Adrenal gland (tissue), 5 donors: ENCODE data around the gene SAMD4A.

Experiments
- POLR2A ChIP-seq, 2 donors: fragments of 450-650 bp; IDR thresholded peaks; one replicate each; pipeline ENCODE4 v1.6.1; 2017; ENCODE audit warnings: antibody characterized with exemption in 2 of 2, mild to moderate bottlenecking in 2 of 2, moderate library complexity in 1 of 2
- TF ChIP-seq, protein P1 (sequence below), 6 experiments: fragments of 450-650 bp in 4 of 6; fragments of 200-600 bp in 2 of 6; sonication (generic) in 1 of 6; IDR thresholded peaks; 1 replicate in 5 of 6; 2 replicates in 1 of 6; pipeline versions ENCODE4 v1.5.1 to v1.8.0; 2016 to 2021; ENCODE audit warnings: antibody characterized with exemption in 6 of 6, mild to moderate bottlenecking in 2 of 6, moderate library complexity in 1 of 6
- donor health status: DM: no; HTN: no; CAD: no.

DNA sequence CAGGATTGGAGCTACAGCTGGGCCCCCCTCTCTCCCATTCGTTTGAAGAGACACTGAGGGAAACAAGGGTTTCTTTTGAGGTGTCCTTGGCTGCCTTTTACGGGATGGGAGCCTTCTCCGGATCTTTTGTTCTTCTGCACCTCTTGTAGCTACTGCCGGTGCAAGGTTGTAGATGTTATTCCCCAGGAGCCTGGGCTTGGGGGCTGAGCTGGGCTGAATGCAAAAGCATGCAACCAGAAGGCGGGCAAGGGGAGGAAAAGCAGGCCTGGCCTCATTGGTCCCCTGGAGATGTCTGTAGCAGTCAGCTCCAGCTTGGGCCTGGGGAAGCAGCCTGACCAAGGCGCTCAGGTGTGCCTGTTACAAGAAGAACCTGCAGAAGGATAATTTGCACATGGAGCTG, 225.4 kb downstream of the SAMD4A start:
- no peak for TF ChIP-seq POLR2A (IDR thresholded peaks at IDR 0.05)
- TF ChIP-seq, protein P1, sequence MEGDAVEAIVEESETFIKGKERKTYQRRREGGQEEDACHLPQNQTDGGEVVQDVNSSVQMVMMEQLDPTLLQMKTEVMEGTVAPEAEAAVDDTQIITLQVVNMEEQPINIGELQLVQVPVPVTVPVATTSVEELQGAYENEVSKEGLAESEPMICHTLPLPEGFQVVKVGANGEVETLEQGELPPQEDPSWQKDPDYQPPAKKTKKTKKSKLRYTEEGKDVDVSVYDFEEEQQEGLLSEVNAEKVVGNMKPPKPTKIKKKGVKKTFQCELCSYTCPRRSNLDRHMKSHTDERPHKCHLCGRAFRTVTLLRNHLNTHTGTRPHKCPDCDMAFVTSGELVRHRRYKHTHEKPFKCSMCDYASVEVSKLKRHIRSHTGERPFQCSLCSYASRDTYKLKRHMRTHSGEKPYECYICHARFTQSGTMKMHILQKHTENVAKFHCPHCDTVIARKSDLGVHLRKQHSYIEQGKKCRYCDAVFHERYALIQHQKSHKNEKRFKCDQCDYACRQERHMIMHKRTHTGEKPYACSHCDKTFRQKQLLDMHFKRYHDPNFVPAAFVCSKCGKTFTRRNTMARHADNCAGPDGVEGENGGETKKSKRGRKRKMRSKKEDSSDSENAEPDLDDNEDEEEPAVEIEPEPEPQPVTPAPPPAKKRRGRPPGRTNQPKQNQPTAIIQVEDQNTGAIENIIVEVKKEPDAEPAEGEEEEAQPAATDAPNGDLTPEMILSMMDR (IDR thresholded peaks at IDR 0.05), result no peak
